Medulla oblongata (tissue), 1 donor: Measurements from ENCODE around the gene CADM2.
A peak's percentile ranks its signal among the peaks of the same experiment; 100 is the strongest.

ENCODE experiments used
- DNase-seq: peaks from one replicate; pipeline ENCODE4 v3.0.0-alpha.2; 2015; ENCODE audit errors: extremely low spot score

Gene CADM2

GRCh38 chr3:85321892-85322291, 363.1 kb downstream of the CADM2 start:
- DNase-seq, result no peak

GRCh38 chr3:85330071-85330470, 371.3 kb downstream of the CADM2 start:
- DNase-seq, result no peak

DNA sequence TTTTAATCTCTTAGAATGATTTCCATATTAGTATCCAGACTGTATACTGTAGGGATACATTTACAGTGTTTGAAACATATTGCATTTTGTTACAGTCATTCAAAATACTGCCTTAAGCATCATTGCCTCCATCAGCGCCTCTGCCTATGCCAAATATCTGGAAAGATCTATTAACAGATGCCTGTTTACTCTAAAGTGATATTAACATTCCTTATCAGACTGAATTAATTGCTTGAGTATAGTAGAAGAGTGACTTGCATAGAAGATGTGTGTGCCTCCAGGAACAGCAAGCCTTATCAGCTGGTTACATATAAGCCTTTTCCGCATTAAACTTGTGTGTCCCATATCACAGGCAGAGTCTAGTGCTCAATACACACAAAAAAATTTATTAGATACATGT, 379.1 kb downstream of the CADM2 start:
- DNase-seq, result no peak

DNA sequence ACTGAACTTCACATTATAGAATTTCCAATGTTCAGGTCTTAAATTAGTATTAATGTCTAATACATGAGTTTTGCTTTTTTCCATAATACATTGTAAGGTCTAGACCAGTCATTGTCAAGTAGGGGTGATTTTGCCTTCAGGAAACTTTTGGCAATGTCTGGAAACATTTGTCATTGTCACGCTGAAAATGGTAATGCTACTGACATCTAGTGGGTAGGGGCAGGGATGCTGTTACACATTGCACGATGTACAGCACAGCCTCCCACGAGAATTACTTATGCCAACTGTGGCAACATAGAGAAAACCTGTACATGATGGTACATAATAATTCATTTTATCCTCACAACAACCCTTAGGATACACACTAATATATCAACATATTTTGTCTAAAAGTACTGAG, 384.1 kb downstream of the CADM2 start:
- peak; percentile 80 for DNase-seq

DNA sequence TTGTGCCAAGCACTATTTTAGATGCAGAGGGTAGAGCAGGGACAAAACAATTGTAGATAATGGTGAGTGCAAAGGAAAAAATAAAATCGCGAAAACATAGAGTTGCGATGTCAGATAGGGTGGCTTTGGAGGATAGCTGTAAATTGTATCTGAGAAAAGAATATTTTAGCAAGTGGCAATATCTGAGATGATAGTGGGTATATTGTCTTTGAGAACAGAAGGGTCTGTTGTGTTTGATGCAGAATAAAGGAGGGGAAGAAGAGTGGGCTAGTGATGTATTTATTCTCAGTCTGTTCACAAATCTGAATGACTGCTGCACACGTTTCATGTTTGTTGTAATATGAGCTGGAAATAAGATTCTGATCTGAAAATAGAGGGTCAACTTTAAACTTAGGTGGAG, 396.8 kb downstream of the CADM2 start:
- DNase-seq, result peak; percentile 61

GRCh38 chr3:85360742-85361387, 402.1 kb downstream of the CADM2 start:
- DNase-seq, result peak; percentile 90

GRCh38 chr3:85364296-85364909, 405.6 kb downstream of the CADM2 start:
- DNase-seq, result no peak

DNA sequence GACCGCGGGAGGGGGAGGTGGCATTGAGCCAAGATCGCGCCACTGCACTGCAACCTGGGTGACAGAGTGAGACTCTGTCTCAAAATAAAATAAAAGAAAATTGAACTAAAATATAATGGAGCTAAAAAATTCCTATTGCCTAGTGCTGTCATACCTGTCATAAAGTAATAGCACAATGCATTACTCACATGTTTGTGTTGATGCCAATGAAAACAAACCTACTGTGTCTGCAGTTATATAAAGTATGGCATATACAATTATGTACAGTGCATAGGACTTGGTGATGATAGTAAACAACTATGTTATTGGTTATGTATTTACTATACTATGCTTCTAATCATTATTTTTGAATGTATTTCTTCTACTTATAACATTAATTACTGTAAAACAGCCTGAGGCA, 411.6 kb downstream of the CADM2 start:
- DNase-seq, result no peak

- no peak for DNase-seq
Observed at GRCh38 chr3:85376131-85376530, 417.3 kb downstream of the CADM2 start.

- DNase-seq, result no peak
Observed at GRCh38 chr3:85377115-85377514, 418.3 kb downstream of the CADM2 start.

GRCh38 chr3:85384372-85384771, 425.6 kb downstream of the CADM2 start:
- DNase-seq, result no peak

GRCh38 chr3:85387913-85388505, 429.2 kb downstream of the CADM2 start:
- peak; percentile 23 for DNase-seq

DNA sequence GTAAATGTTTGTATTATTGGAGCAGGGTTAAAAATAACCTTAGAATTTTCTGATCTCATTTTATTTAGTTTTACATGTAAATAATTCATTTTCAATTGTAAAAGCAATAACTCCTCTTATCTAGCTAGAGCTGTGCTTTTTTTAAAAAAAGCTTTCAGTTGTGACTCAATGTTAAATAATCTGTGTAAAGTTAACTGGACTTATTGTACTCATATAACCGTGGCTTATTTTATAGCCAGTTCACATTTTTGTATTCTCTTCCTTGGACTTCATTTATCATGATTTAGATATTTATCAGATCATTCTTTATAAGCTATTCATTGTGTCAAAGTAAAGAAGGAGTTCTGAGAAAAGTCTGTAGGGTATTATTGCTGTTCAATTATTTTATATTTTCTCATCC, 435.6 kb downstream of the CADM2 start:
- no peak for DNase-seq

GRCh38 chr3:85397434-85397833, 438.6 kb downstream of the CADM2 start:
- no peak for DNase-seq

GRCh38 chr3:85426121-85426520, 467.3 kb downstream of the CADM2 start:
- no peak for DNase-seq

- DNase-seq, result no peak
Observed at GRCh38 chr3:85427467-85427866, 468.7 kb downstream of the CADM2 start.

DNA sequence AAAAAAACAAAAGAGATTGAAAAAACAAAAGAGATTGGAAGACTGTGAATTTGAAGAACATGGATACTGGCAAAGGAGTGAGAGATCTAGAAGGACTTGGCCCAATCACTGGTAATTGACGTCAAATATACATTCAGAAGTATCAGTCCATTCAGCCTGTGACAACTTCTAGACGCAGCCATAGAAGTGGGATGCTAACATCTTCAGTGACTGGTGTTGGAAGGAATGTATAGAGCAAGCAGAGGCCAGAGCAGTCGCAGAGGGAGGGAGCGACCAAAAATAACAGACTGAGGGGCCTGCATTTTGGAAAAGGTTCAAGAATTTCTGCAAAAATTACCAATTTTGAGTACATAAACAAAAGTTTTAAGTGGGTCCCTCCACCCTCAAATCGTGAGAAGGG, 473.3 kb downstream of the CADM2 start:
- no peak for DNase-seq

GRCh38 chr3:85433319-85433718, 474.5 kb downstream of the CADM2 start:
- DNase-seq, result no peak

DNA sequence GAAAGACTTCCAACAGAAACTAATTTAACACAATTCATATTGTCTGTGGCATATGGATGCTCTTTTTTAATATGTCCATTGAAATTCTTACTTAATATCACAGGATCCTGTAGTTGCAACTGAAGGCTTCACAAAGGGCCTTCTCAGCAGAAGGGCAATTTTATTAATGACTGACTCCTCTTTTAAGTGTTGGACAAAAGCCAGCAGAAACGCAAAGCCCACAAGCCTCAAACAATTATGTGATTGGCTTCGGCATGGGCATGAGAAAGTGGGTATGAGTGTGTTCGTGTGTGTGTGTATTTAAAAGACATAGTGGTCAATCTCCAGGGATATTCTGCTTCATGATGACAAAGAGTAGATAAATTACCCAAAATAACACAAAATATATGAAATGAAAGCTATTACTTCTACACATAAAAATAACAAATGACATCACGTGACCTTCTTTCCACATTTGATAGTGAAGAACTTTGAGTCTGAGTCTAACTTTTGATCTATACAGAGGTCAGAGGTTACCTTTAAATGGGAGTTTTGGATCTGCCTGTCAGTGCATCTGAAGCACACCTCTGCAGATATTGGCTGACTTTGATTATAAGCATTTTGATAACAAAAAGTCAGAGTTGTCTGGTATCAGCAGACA, 496.9 kb downstream of the CADM2 start:
- DNase-seq, result no peak

DNA sequence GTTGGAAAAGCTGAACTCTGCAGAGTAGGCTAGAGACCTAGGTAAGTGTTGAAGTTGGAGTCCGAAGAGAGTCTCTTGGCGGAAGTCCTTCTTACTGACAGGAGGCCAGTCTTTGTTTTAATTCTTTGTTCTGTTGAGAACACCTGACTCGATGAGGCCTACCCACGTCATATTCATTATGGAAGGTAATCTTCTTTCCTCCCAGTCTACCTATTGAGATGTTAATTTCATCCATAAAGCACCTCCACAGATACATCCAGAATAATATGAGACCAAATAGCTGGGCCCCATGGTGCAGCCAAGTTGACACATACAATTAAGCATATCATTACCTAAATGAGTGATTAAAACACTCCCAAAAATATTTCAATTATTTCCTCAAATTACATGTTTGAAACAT, 515.5 kb downstream of the CADM2 start:
- DNase-seq, result no peak

- DNase-seq, result no peak
Observed at GRCh38 chr3:85475346-85475745, 516.6 kb downstream of the CADM2 start.

DNA sequence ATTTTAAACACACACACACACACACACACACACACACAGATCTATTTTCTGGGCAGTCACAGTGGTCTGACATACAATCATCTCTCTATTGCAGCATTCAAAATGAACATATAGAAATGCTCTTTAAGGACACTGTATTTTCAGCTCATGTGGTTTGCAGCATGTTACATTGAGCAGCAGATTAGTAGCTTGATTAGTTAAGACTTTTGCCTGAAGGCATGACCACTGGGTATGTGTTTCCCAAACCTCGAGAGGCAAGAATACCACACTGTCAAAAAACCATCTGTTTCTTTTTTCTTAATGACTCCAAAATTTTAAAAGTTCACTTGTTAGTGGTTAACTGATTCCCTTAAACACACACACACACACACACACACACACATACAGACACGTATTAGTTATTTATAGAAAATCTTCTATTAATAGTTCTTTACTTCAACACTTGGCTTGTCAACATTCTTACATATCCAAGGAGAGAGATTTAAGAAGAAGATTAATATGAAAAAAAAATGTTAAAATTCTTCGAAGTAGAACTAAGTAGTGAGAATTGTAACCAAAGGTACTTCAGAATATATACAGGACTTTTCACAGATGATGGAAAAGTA, 518.2 kb downstream of the CADM2 start:
- DNase-seq, result no peak
